Activated T-cell treated with anti-CD3 and anti-CD28 coated beads, Interleukin-2, amount 50 U/mL, for 24 hours (primary cell): Measurements from ENCODE around the gene FBXO11.

ENCODE experiments used
- DNase-seq: peaks from one replicate; pipeline ENCODE4 v3.0.0-alpha.2; 2020
- H3K27ac Mint-ChIP-seq: 2 replicates; pipeline ENCODE4 v1.8.0; 2020; ENCODE audit warnings: mild to moderate bottlenecking, mixed read lengths
- H3K27me3 Mint-ChIP-seq: 2 replicates; pipeline ENCODE4 v1.8.0; 2020; ENCODE audit warnings: mixed read lengths
- H3K36me3 Mint-ChIP-seq: 2 replicates; pipeline ENCODE4 v1.8.0; 2020; ENCODE audit warnings: low read depth, mixed read lengths
- H3K4me1 Mint-ChIP-seq: 2 replicates; pipeline ENCODE4 v1.8.0; 2020; ENCODE audit warnings: low read depth, mixed read lengths
- H3K4me3 Mint-ChIP-seq: 2 replicates; pipeline ENCODE4 v1.8.0; 2020; ENCODE audit warnings: mild to moderate bottlenecking, moderate library complexity, mixed read lengths
- H3K9me3 Mint-ChIP-seq: 2 replicates; pipeline ENCODE4 v1.8.0; 2020; ENCODE audit warnings: mixed read lengths

The FBXO11 gene

GRCh38 chr2:47843407-47843806, 62.9 kb downstream of the FBXO11 start:
- Mint-ChIP-seq H3K27me3 (no peaks in the 10 kb centered on the region), H3K27ac (peak overlapping the region; percentile 77), H3K9me3 (no peaks in the 10 kb centered on the region), H3K36me3 (peaks cover 27% of the 10 kb centered on the region), H3K4me1 (peaks cover 44% of the 10 kb centered on the region), H3K4me3 (no peak overlapping the region)
- no peak for DNase-seq

GRCh38 chr2:47842846-47843245, 63.5 kb downstream of the FBXO11 start:
- Mint-ChIP-seq H3K36me3 (peaks cover 32% of the 10 kb centered on the region), H3K27me3 (no peaks in the 10 kb centered on the region), H3K4me1 (peaks cover 40% of the 10 kb centered on the region), H3K4me3 (no peak overlapping the region), H3K9me3 (no peaks in the 10 kb centered on the region), H3K27ac (peak overlapping the region; percentile 77)
- DNase-seq, result no peak

GRCh38 chr2:47838686-47839085, 67.6 kb downstream of the FBXO11 start:
- Mint-ChIP-seq H3K9me3 (no peaks in the 10 kb centered on the region), H3K36me3 (peaks cover 69% of the 10 kb centered on the region), H3K4me3 (no peak overlapping the region), H3K27ac (peak overlapping the region; percentile 44), H3K27me3 (no peaks in the 10 kb centered on the region), H3K4me1 (peaks cover 23% of the 10 kb centered on the region)
- no peak for DNase-seq

DNA sequence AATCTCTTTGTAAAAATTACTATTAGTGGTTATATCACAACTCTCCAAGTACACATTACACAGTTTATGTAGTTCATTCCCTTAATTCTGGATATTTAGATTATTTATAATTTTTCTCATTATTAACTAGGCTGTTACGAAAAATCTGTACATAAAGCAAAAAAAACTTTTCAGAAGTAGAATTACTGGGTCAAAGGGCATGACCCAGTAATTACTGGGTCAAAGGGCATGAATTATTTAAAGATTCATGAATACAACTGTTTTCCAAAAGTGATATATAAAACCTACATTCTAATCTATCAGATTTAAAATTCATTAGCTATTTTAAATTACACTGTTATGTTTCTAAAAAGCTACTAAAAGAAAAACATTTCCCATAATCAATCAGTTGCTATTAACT, 68.0 kb downstream of the FBXO11 start:
- Mint-ChIP-seq H3K4me1 (peaks cover 20% of the 10 kb centered on the region), H3K27me3 (no peaks in the 10 kb centered on the region), H3K36me3 (peaks cover 69% of the 10 kb centered on the region), H3K4me3 (no peak overlapping the region), H3K27ac (no peak overlapping the region), H3K9me3 (no peaks in the 10 kb centered on the region)
- DNase-seq, result no peak

GRCh38 chr2:47833516-47833968, 72.8 kb downstream of the FBXO11 start:
- Mint-ChIP-seq H3K27ac (no peak overlapping the region), H3K4me1 (peaks cover 5% of the 10 kb centered on the region), H3K4me3 (no peak overlapping the region), H3K36me3 (peaks cover 86% of the 10 kb centered on the region), H3K27me3 (no peaks in the 10 kb centered on the region), H3K9me3 (no peaks in the 10 kb centered on the region)
- DNase-seq, result no peak

- Mint-ChIP-seq H3K27me3 (no peaks in the 10 kb centered on the region), H3K9me3 (no peaks in the 10 kb centered on the region), H3K4me3 (no peak overlapping the region), H3K36me3 (peaks cover 79% of the 10 kb centered on the region), H3K27ac (no peak overlapping the region), H3K4me1 (no peaks in the 10 kb centered on the region)
- no peak for DNase-seq
These were observed 83.8 kb downstream of the FBXO11 start for GRCh38 chr2:47822518-47822917.

- no peaks in the 10 kb centered on the region for H3K4me1 Mint-ChIP-seq
- peaks cover 90% of the 10 kb centered on the region for H3K36me3 Mint-ChIP-seq
- H3K27me3 Mint-ChIP-seq, result no peaks in the 10 kb centered on the region
- no peaks in the 10 kb centered on the region for H3K9me3 Mint-ChIP-seq
- H3K4me3 Mint-ChIP-seq, result no peak overlapping the region
- no peak overlapping the region for H3K27ac Mint-ChIP-seq
- DNase-seq, result no peak
These were observed 86.5 kb downstream of the FBXO11 start for GRCh38 chr2:47819834-47820233.

GRCh38 chr2:47818777-47819176, 87.5 kb downstream of the FBXO11 start:
- H3K4me3 Mint-ChIP-seq, result no peak overlapping the region
- no peak overlapping the region for H3K27ac Mint-ChIP-seq
- H3K4me1 Mint-ChIP-seq, result peaks cover under 1% of the 10 kb centered on the region
- no peaks in the 10 kb centered on the region for H3K27me3 Mint-ChIP-seq
- no peaks in the 10 kb centered on the region for H3K9me3 Mint-ChIP-seq
- H3K36me3 Mint-ChIP-seq, result peaks cover 92% of the 10 kb centered on the region
- no peak for DNase-seq

DNA sequence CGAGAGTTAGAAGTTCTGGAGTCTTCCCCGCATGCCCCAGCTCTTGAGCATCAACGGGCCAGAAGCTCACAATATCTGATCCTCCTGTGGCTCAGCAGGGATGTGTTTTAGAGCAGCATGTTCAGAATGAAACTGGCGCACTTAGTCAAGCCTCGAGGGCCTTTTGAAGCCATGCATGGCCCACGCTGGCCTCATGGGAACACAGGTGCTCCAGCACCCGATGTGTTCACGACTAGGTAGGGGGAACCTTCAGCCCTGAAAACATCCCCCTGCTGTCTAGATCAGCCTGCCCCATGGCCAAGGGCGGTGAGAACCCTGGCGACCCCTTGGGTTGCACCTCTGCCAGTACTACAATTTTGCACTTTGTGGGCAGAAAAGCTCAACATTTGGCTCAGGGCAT, 90.5 kb downstream of the FBXO11 start:
- Mint-ChIP-seq H3K4me3 (no peak overlapping the region), H3K27me3 (no peaks in the 10 kb centered on the region), H3K27ac (peak overlapping the region; percentile 26), H3K9me3 (no peaks in the 10 kb centered on the region), H3K4me1 (peaks cover 10% of the 10 kb centered on the region), H3K36me3 (peaks cover 99% of the 10 kb centered on the region)
- DNase-seq, result no peak

GRCh38 chr2:47811668-47812067, 94.6 kb downstream of the FBXO11 start:
- no peak for DNase-seq
- Mint-ChIP-seq H3K4me3 (no peak overlapping the region), H3K9me3 (no peaks in the 10 kb centered on the region), H3K4me1 (peaks cover 23% of the 10 kb centered on the region), H3K36me3 (peaks cover 99% of the 10 kb centered on the region), H3K27me3 (no peaks in the 10 kb centered on the region), H3K27ac (peak overlapping the region; percentile 78)

DNA sequence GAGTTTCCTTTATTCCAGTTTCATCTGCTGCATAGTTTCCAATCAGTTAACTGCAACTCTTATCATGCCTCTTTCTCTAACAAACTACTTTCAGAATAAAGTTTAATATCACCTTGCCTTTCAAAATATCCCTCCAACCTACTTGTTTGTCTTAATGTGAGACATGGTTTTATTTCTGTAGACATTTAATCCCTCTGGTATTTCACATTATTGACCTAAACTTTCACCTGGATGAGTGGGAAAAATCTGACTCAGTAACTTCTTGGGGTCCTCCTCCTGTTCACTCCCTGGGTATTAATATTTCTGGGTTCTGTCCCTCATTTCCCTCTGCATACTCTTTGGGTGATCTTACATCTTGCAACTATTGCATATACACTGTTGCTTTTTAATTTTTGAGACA, 95.4 kb downstream of the FBXO11 start:
- no peaks in the 10 kb centered on the region for H3K9me3 Mint-ChIP-seq
- no peaks in the 10 kb centered on the region for H3K27me3 Mint-ChIP-seq
- H3K4me1 Mint-ChIP-seq, result peaks cover 23% of the 10 kb centered on the region
- no peak overlapping the region for H3K4me3 Mint-ChIP-seq
- peak overlapping the region; percentile 78 for H3K27ac Mint-ChIP-seq
- peaks cover 99% of the 10 kb centered on the region for H3K36me3 Mint-ChIP-seq
- no peak for DNase-seq

DNA sequence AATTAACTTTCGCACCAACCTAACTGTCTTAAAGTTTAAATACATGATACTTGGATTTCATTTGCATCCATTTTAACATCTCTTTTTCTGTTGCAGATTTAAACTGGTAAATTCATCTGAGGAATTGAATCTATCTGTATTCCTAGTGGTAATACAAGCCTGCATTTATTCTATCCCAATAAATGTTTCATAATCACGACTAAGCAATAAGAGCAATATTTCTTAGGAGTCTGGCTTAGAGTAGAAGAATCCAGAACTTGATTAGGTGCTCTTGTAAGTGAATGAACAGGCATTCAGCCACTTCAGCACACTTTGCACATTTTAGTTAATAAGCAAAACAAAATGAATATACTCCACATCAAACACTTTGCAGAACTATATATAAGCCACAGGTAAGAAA, 96.4 kb downstream of the FBXO11 start:
- Mint-ChIP-seq H3K27me3 (no peaks in the 10 kb centered on the region), H3K27ac (peak overlapping the region; percentile 78), H3K4me3 (no peak overlapping the region), H3K9me3 (no peaks in the 10 kb centered on the region), H3K36me3 (peaks cover 99% of the 10 kb centered on the region), H3K4me1 (peaks cover 23% of the 10 kb centered on the region)
- no peak for DNase-seq

GRCh38 chr2:47808614-47809013, 97.7 kb downstream of the FBXO11 start:
- Mint-ChIP-seq H3K36me3 (peaks cover 99% of the 10 kb centered on the region), H3K9me3 (peaks cover under 1% of the 10 kb centered on the region), H3K4me1 (peaks cover 21% of the 10 kb centered on the region), H3K27ac (peak overlapping the region; percentile 78), H3K4me3 (no peak overlapping the region), H3K27me3 (no peaks in the 10 kb centered on the region)
- no peak for DNase-seq

- peaks cover 8% of the 10 kb centered on the region for H3K9me3 Mint-ChIP-seq
- H3K36me3 Mint-ChIP-seq, result peaks cover 100% of the 10 kb centered on the region
- no peak for DNase-seq
- no peaks in the 10 kb centered on the region for H3K27me3 Mint-ChIP-seq
- H3K27ac Mint-ChIP-seq, result peak overlapping the region; percentile 55
- peaks cover 14% of the 10 kb centered on the region for H3K4me1 Mint-ChIP-seq
- no peak overlapping the region for H3K4me3 Mint-ChIP-seq
These were observed 100.4 kb downstream of the FBXO11 start for GRCh38 chr2:47805850-47806249.

DNA sequence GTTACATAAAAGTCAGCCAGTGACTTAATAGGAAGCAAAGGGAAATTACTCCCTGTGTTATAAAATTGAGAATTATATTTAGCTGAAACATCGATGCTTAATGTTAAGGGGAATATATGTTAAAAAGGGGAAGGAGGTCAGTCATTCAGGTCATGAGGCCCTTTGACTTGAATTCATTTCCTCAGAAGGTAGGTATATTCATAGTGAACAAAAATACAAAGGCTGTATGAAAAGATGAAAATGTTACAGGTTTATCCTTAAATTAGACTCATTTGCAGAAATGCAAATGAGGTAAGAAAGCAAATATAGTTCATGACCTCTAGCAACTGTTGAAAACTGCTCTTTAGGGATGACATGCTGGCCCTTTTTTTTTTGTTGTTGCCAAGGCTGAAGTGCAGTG, 102.5 kb downstream of the FBXO11 start:
- Mint-ChIP-seq H3K9me3 (peaks cover 8% of the 10 kb centered on the region), H3K4me3 (no peak overlapping the region), H3K27me3 (no peaks in the 10 kb centered on the region), H3K4me1 (peaks cover 13% of the 10 kb centered on the region), H3K36me3 (peaks cover 100% of the 10 kb centered on the region), H3K27ac (peak overlapping the region; percentile 68)
- no peak for DNase-seq

DNA sequence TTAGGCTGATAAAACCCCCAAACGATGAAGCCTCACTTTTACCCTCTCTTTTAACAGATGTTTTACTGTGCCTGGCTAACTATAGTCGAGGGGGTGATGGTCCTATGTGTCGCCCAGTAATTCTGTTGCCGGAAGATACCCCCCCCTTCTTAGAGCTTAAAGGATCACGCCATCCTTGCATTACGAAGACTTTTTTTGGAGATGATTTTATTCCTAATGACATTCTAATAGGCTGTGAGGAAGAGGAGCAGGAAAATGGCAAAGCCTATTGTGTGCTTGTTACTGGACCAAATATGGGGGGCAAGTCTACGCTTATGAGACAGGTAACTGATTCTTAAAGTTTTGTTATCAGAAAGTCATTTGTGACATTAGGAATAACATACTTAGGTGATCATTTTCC, 102.9 kb downstream of the FBXO11 start:
- peaks cover 100% of the 10 kb centered on the region for H3K36me3 Mint-ChIP-seq
- H3K27ac Mint-ChIP-seq, result peak overlapping the region; percentile 13
- peaks cover 11% of the 10 kb centered on the region for H3K4me1 Mint-ChIP-seq
- no peak for DNase-seq
- no peaks in the 10 kb centered on the region for H3K27me3 Mint-ChIP-seq
- H3K9me3 Mint-ChIP-seq, result peaks cover 8% of the 10 kb centered on the region
- H3K4me3 Mint-ChIP-seq, result no peak overlapping the region
